K562 (cell line): ENCODE data around the gene DUS4L. TPM values are rescaled to one million over a fixed set of nuclear protein-coding genes. Genes with fewer than 3 reads are reported as not detected.

Experiments
- BCL6 ChIP-seq: fragments of 250-450 bp; sonication (Bioruptor Pico); IDR thresholded peaks from 2 replicates; pipeline ENCODE4 v1.4.0; 2020
- BRF2 ChIP-seq: IDR thresholded peaks from 3 replicates; pipeline ENCODE4 v1.6.1; 2011; ENCODE audit warnings: borderline replicate concordance, mild to moderate bottlenecking; ENCODE audit not compliant: insufficient read length, insufficient read depth
- CBX8 ChIP-seq: fragments of 200-600 bp; sonication (generic); IDR thresholded peaks from 2 replicates; pipeline ENCODE4 v1.6.1; 2012; ENCODE audit warnings: borderline replicate concordance, mixed run types, low read depth, mild to moderate bottlenecking, moderate library complexity, mixed read lengths, low read length, control low read depth, inconsistent platforms; ENCODE audit not compliant: poor library complexity, severe bottlenecking; ENCODE audit errors: extremely low read depth
- FIP1L1 ChIP-seq: fragments of 200-400 bp; formaldehyde crosslinking; IDR thresholded peaks from 2 replicates; pipeline ENCODE4 v1.6.1; 2018; ENCODE audit warnings: mild to moderate bottlenecking, low read depth, low read length; ENCODE audit not compliant: poor library complexity, severe bottlenecking
- FUS ChIP-seq: fragments of 200-400 bp; formaldehyde crosslinking; optimal IDR thresholded peaks from 2 replicates; pipeline ENCODE3; 2017; ENCODE audit warnings: low read depth, low read length
- GTF2A2 ChIP-seq: IDR thresholded peaks from 2 replicates; pipeline ENCODE4 v1.6.1; 2016; ENCODE audit warnings: mild to moderate bottlenecking, missing genetic modification characterization, missing compliant biosample characterization
- GTF2E2 ChIP-seq: fragments of 200-800 bp; sonication (Bioruptor generic); IDR thresholded peaks from 2 replicates; pipeline ENCODE4 v1.6.1; 2016; ENCODE audit warnings: missing genetic modification characterization, missing compliant biosample characterization
- MLLT1 ChIP-seq, 2 experiments: fragments of 450-650 bp; IDR thresholded peaks; 2 replicates each; pipeline ENCODE4 v1.6.1; 2016
- NBN ChIP-seq: fragments of 450-650 bp; IDR thresholded peaks from 2 replicates; pipeline ENCODE4 v1.6.1; 2016; ENCODE audit warnings: low read depth, mild to moderate bottlenecking
- SIX5 ChIP-seq, 2 experiments: IDR thresholded peaks; 2 replicates each; pipeline ENCODE4 v1.6.1; 2011; ENCODE audit warnings: low read length in 2 of 2, borderline replicate concordance in 1 of 2, low read depth in 1 of 2, mild to moderate bottlenecking in 1 of 2, moderate library complexity in 1 of 2; ENCODE audit not compliant: insufficient read depth in 1 of 2
- SMARCA4 ChIP-seq: fragments of 450-650 bp; IDR thresholded peaks from 2 replicates; pipeline ENCODE4 v1.6.1; 2016
- SP1 ChIP-seq: sonication (generic); formaldehyde crosslinking; IDR thresholded peaks from 2 replicates; pipeline ENCODE4 v1.8.1; 2022; ENCODE audit warnings: mild to moderate bottlenecking, missing genetic modification reagents
- TRIM28 ChIP-seq: fragments of 450-650 bp; IDR thresholded peaks from 2 replicates; pipeline ENCODE4 v1.6.1; 2017
- XRCC3 ChIP-seq: fragments of 450-650 bp; IDR thresholded peaks from 2 replicates; pipeline ENCODE4 v1.6.1; 2017; ENCODE audit warnings: mild to moderate bottlenecking, moderate library complexity
- ZNF124 ChIP-seq: sonication (generic); formaldehyde crosslinking; IDR thresholded peaks from 2 replicates; pipeline ENCODE4 v1.8.1; 2022; ENCODE audit warnings: missing genetic modification reagents
- ZNF274 ChIP-seq: IDR thresholded peaks from 2 replicates; pipeline ENCODE4 v1.6.1; 2011; ENCODE audit warnings: low read depth, mild to moderate bottlenecking, low read length, moderate library complexity, borderline replicate concordance
- ZNF280B ChIP-seq: fragments of 250-450 bp; sonication (Bioruptor Pico); IDR thresholded peaks from 2 replicates; pipeline ENCODE4 v1.5.1; 2021; ENCODE audit warnings: mild to moderate bottlenecking
- ZNF518B ChIP-seq: fragments of 250-450 bp; sonication (Bioruptor Pico); IDR thresholded peaks from 2 replicates; pipeline ENCODE4 v1.5.0; 2021; ENCODE audit warnings: mild to moderate bottlenecking, moderate library complexity
- polyA plus RNA-seq, 8 experiments: library from polyadenylated mRNA; depleted of rRNA in 4 of 8; stranded (reverse) in 5 of 8; unstranded in 3 of 8; fragments of >200 nt; fragmentation: Nextera tagmentation in 2 of 8; fragmentation: Illumina TruSeq in 1 of 8; extraction: Ambion mirVana in 2 of 8; extraction: Trizol in 1 of 8; gene quantifications; 2 replicates each; pipeline versions ENCODE4 v1.2.1 to v1.2.3, GENCODE V29; 2011 to 2014; ENCODE audit warnings: inconsistent platforms in 1 of 8, missing spikeins in 1 of 8
- total RNA-seq, 7 experiments: library from RNA; depleted of rRNA in 6 of 7; stranded (reverse); fragments of >200 nt in 6 of 7; fragmentation: Illumina TruSeq in 2 of 7; extraction: Trizol in 2 of 7; gene quantifications; 2 replicates each; pipeline versions ENCODE4 v1.2.1 to v1.2.3, GENCODE V29; 2011 to 2021; ENCODE audit warnings: low replicate concordance in 1 of 7

The DUS4L gene
- total and polyA plus RNA-seq, 9 of the 15 experiments (the other 6 are each of a cell fraction or from before 2014, with no cell fraction given) = 12.2 to 33.6 (median 28.6) TPM

GRCh38 chr7:107563775-107564552 is at the start of gene DUS4L, which contains the start of gene COG5 (continued):
- no peak for TF ChIP-seq ZNF518B (CRISPR knock-in tag)
- no peak for TF ChIP-seq ZNF124 (CRISPR knock-in tag)
- TF ChIP-seq TRIM28 = no peak
- TF ChIP-seq GTF2E2 (tag) = peak; percentile 82; the same call in 1 of the 2 replicates
- TF ChIP-seq ZNF274 = no peak
- TF ChIP-seq SMARCA4 = peak; percentile 15; the same call in 1 of the 2 replicates
- 0 out of 4 replicates have a peak, but pooled peaks of 1 of the 2 experiments have one; percentile 18 for TF ChIP-seq MLLT1 (IDR thresholded peaks at IDR 0.05)
- TF ChIP-seq CBX8 = no peak
- peak; percentile 45 for TF ChIP-seq FUS
- no peak for TF ChIP-seq FIP1L1
- TF ChIP-seq BCL6 (CRISPR knock-in tag) = no peak
- TF ChIP-seq BRF2 = no peak
- TF ChIP-seq XRCC3 = no peak
- no peak for TF ChIP-seq ZNF280B (CRISPR knock-in tag)
- TF ChIP-seq SP1 (CRISPR knock-in tag) = peak; percentile 100
- peak; percentile 10 to 25; a peak in 2 of 4 replicates for TF ChIP-seq SIX5 (IDR thresholded peaks at IDR 0.05; ENCODE audit: borderline replicate concordance in 1 of 2, insufficient read depth in 1 of 2, low read depth in 1 of 2, low read length in 2 of 2)
- TF ChIP-seq GTF2A2 (tag) = no peak
- TF ChIP-seq NBN = peak; percentile 52; the same call in 1 of the 2 replicates
